ENCODE measurements around the gene SGCE. TPM values are rescaled to one million over a fixed set of nuclear protein-coding genes. Genes with fewer than 3 reads are reported as not detected.
A peak's percentile ranks its signal among the peaks of the same experiment; 100 is the strongest.

SGCE gene
- total RNA-seq, 1 donor from 2014 or later, result 51.3 TPM

DNA sequence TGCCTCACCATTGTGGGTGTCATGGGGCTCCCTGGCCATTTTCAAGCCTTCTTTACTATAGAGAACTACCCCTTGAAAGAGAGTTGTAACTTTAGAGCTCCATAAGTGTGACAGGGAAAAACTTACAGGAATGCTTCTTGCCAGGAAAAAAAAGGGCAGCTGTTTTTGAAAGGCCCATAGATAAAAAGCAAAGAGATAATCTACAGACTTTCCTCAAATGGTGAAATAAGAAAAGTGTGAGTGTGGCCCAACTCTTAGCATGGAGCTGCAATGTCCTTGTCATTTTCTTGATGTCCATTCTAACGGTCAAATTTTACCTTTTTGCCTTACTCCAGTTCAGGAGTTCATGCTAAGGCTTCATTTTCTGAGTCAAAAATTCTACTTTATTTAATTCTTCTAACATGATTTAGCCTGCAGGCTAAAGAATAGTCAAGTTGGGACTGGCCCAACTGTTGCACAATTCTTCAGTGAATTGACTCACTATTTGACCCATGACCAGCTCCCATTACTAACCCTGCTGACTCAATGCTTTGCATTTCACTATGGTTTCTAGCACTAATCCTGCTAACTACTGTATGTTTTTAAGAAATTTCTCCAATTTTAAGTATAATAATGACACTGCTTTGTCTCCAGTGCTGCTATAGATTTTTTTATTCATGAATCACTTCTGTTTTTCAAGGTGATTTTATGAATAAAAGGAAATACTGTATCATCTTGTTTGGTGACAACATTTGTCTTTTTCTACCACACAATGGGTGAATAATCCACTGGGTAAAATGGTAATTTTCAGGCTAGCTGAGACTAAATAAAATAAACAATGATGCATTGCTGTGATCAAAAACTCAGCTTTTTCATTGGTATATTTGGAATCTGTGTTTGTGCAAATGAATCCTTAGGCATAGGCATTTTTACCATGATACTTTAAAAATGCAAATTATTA is 41.4 kb upstream of the SGCE start:
- DNase-seq (ENCODE audit: low spot score in 2 of 2, unreplicated experiment in 2 of 2), result no peak
- Mint-ChIP-seq H3K4me1 (peaks cover 23% of the 10 kb centered on the region), H3K4me3 (no peak overlapping the region), H3K9me3 (peaks cover 5% of the 10 kb centered on the region), H3K27me3 (ENCODE audit: low read depth) (no peaks in the 10 kb centered on the region), H3K27ac (peak overlapping the region; percentile 57), H3K36me3 (peaks cover 2% of the 10 kb centered on the region)
- no peak for TF ChIP-seq CTCF (IDR thresholded peaks at IDR 0.05; ENCODE audit: unreplicated experiment)

GRCh38 chr7:94687810-94688209 is 31.9 kb upstream of the SGCE start:
- Mint-ChIP-seq H3K36me3 (no peaks in the 10 kb centered on the region), H3K27ac (no peak overlapping the region), H3K27me3 (ENCODE audit: low read depth) (no peaks in the 10 kb centered on the region), H3K9me3 (peaks cover 8% of the 10 kb centered on the region), H3K4me1 (peaks cover 3% of the 10 kb centered on the region), H3K4me3 (no peak overlapping the region)
- no peak for DNase-seq (ENCODE audit: low spot score in 2 of 2, unreplicated experiment in 2 of 2)
- TF ChIP-seq CTCF (IDR thresholded peaks at IDR 0.05; ENCODE audit: unreplicated experiment), result no peak

DNA sequence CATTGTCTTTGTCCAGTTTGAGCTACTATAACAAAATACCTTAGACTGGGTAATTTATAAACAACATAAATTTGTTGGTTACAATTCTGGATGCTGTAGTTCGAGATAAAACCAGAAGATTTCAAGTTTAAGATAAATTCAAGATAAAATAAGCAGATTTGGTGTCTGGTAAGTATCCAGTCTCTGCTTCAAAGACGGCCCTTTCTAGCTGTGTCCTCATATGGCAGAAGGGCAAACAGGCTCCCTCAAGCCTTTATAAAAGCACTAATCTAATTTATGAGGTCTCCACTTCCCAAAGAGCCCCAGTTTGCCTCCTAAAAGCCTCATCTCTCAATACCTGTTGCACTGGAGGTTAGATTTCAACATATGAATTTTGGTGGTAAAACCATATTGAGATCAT is 31.1 kb upstream of the SGCE start:
- Mint-ChIP-seq H3K36me3 (no peaks in the 10 kb centered on the region), H3K27me3 (ENCODE audit: low read depth) (no peaks in the 10 kb centered on the region), H3K27ac (peak overlapping the region; percentile 44), H3K4me3 (no peak overlapping the region), H3K9me3 (peaks cover 6% of the 10 kb centered on the region), H3K4me1 (peaks cover 3% of the 10 kb centered on the region)
- no peak for TF ChIP-seq CTCF (IDR thresholded peaks at IDR 0.05; ENCODE audit: unreplicated experiment)
- DNase-seq (ENCODE audit: low spot score in 2 of 2, unreplicated experiment in 2 of 2), result no peak

- no peak overlapping the region for H3K27ac Mint-ChIP-seq
- DNase-seq (ENCODE audit: low spot score in 2 of 2, unreplicated experiment in 2 of 2), result no peak
- no peaks in the 10 kb centered on the region for H3K27me3 Mint-ChIP-seq (ENCODE audit: low read depth)
- no peak overlapping the region for H3K4me3 Mint-ChIP-seq
- H3K4me1 Mint-ChIP-seq, result peaks cover 6% of the 10 kb centered on the region
- H3K9me3 Mint-ChIP-seq, result peaks cover 4% of the 10 kb centered on the region
- H3K36me3 Mint-ChIP-seq, result no peaks in the 10 kb centered on the region
- no peak for TF ChIP-seq CTCF (IDR thresholded peaks at IDR 0.05; ENCODE audit: unreplicated experiment)
These were observed 27.1 kb upstream of the SGCE start for GRCh38 chr7:94683066-94683465.

- Mint-ChIP-seq H3K36me3 (no peaks in the 10 kb centered on the region), H3K4me3 (no peak overlapping the region), H3K9me3 (peaks cover 7% of the 10 kb centered on the region), H3K27me3 (ENCODE audit: low read depth) (no peaks in the 10 kb centered on the region), H3K4me1 (peaks cover 3% of the 10 kb centered on the region), H3K27ac (no peak overlapping the region)
- DNase-seq (ENCODE audit: low spot score in 2 of 2, unreplicated experiment in 2 of 2), result no peak
- TF ChIP-seq CTCF (IDR thresholded peaks at IDR 0.05; ENCODE audit: unreplicated experiment), result no peak
These were observed 23.4 kb upstream of the SGCE start for GRCh38 chr7:94679358-94679757.

All from mesothelial cell of epicardium (in vitro differentiated cells).